H1 (cell line): ENCODE results near the gene PTCHD4. TPM values are rescaled to one million over a fixed set of nuclear protein-coding genes. Genes with fewer than 3 reads are reported as not detected.

Source experiments
- CTCF ChIA-PET: fragments of 300-600 bp; sonication (Branson Sonifier 250); formaldehyde crosslinking; loops from one replicate; lab custom pipeline; 2021; ENCODE audit not compliant: partially characterized antibody; lab: Charles Lee
- POLR2A ChIA-PET: fragments of 300-600 bp; sonication (Branson Sonifier 250); formaldehyde crosslinking; loops from one replicate; lab custom pipeline; 2021; ENCODE audit warnings: inconsistent platforms; ENCODE audit not compliant: partially characterized antibody; lab: Charles Lee
- DNase-seq, 2 experiments: peaks; one replicate each; pipeline versions ENCODE4 v3.0.0 to v3.0.0-alpha.2; 2010 to 2022; ENCODE audit warnings: low spot score in 2 of 2, low read depth in 1 of 2, mixed read lengths in 1 of 2
- FAIRE-seq: peaks from 2 replicates; lab custom pipeline; 2011; peaks lifted over from hg19 to GRCh38; lab: Jason Lieb, UNC
- H2AFZ ChIP-seq: 2 replicates; pipeline ENCODE4 v1.8.1; 2012; ENCODE audit warnings: low read length, inconsistent platforms
- H2AK5ac ChIP-seq: 2 replicates; pipeline ENCODE4 v1.6.1; 2013; ENCODE audit warnings: low read depth, low read length
- H2BK120ac ChIP-seq: replicated peaks from 2 replicates; pipeline ENCODE3; 2013; ENCODE audit warnings: low read depth, low read length, inconsistent platforms
- H2BK12ac ChIP-seq: 2 replicates; pipeline ENCODE4 v1.6.1; 2013; ENCODE audit warnings: low read depth, low read length
- H2BK15ac ChIP-seq: 2 replicates; pipeline ENCODE4 v1.6.1; 2013; ENCODE audit warnings: low read length
- H2BK20ac ChIP-seq: 2 replicates; pipeline ENCODE4 v1.6.1; 2013; ENCODE audit warnings: low read length
- H2BK5ac ChIP-seq: 2 replicates; pipeline ENCODE4 v1.6.1; 2013; ENCODE audit warnings: low read depth, low read length
- H3K14ac ChIP-seq: 2 replicates; pipeline ENCODE4 v1.6.1; 2013; ENCODE audit warnings: inconsistent platforms; ENCODE audit not compliant: insufficient read length
- H3K18ac ChIP-seq: 2 replicates; pipeline ENCODE4 v1.6.1; 2013; ENCODE audit warnings: low read length; ENCODE audit errors: extremely low read depth
- H3K23ac ChIP-seq: 2 replicates; pipeline ENCODE4 v1.6.1; 2013; ENCODE audit warnings: inconsistent platforms; ENCODE audit not compliant: insufficient read length
- H3K23me2 ChIP-seq: 2 replicates; pipeline ENCODE4 v1.6.1; 2013; ENCODE audit warnings: low read depth, low read length
- H3K27ac ChIP-seq: 2 replicates; pipeline ENCODE4 v1.6.1; 2011; ENCODE audit warnings: low read depth, low read length, inconsistent platforms
- H3K27me3 ChIP-seq, 4 experiments: replicated peaks in 1 of 4; 1 replicate in 1 of 4; 2 replicates in 3 of 4; pipeline versions ENCODE4 v1.6.1 to v1.8.1; 2011 to 2013; ENCODE audit warnings: low read length in 3 of 4, mild to moderate bottlenecking in 3 of 4, inconsistent platforms in 2 of 4, mixed read lengths in 2 of 4, moderate library complexity in 1 of 4; ENCODE audit not compliant: control insufficient read depth in 3 of 4, insufficient read depth in 3 of 4; ENCODE audit errors: extremely low read depth in 1 of 4
- H3K36me3 ChIP-seq, 4 experiments: 2 replicates each; pipeline versions ENCODE4 v1.6.1 to v1.8.1; 2011 to 2013; ENCODE audit warnings: mild to moderate bottlenecking in 4 of 4, low read length in 3 of 4, moderate library complexity in 2 of 4, control low read depth in 1 of 4, inconsistent platforms in 1 of 4; ENCODE audit not compliant: insufficient read depth in 4 of 4, control insufficient read depth in 2 of 4
- H3K4ac ChIP-seq: replicated peaks from 2 replicates; pipeline ENCODE3; 2013; ENCODE audit warnings: low read length, low read depth, mixed read lengths, inconsistent platforms; ENCODE audit not compliant: insufficient read length
- H3K4me1 ChIP-seq, 4 experiments: replicated peaks in 1 of 4; 1 replicate in 1 of 4; 2 replicates in 3 of 4; pipeline versions ENCODE4 v1.6.1 to v1.8.1; 2011 to 2013; ENCODE audit warnings: low read length in 3 of 4, inconsistent platforms in 2 of 4, mixed read lengths in 1 of 4; ENCODE audit not compliant: insufficient read depth in 4 of 4, control insufficient read depth in 3 of 4
- H3K4me2 ChIP-seq, 2 experiments: 2 replicates each; pipeline versions ENCODE4 v1.6.1 to v1.8.1; 2011 to 2013; ENCODE audit warnings: low read depth in 2 of 2, low read length in 2 of 2, control low read depth in 1 of 2, inconsistent platforms in 1 of 2, mild to moderate bottlenecking in 1 of 2; ENCODE audit not compliant: insufficient read depth in 1 of 2
- H3K4me3 ChIP-seq, 4 experiments: fragments of 200-600, 300-600 bp in 1 of 4; sonication (generic), shearing (Covaris generic), sonication (Bioruptor Twin) in 1 of 4; 2 replicates each; pipeline versions ENCODE4 v1.5.1 to v1.8.1; 2011 to 2016; ENCODE audit warnings: low read length in 4 of 4, low read depth in 3 of 4, control low read depth in 2 of 4, inconsistent platforms in 2 of 4, mild to moderate bottlenecking in 2 of 4, mixed read lengths in 1 of 4, moderate library complexity in 1 of 4; ENCODE audit not compliant: insufficient read depth in 2 of 4; ENCODE audit errors: extremely low read depth in 1 of 4
- H3K56ac ChIP-seq: replicated peaks from 2 replicates; pipeline ENCODE3; 2013; ENCODE audit warnings: low read depth, mild to moderate bottlenecking, mixed read lengths, low read length, inconsistent platforms; ENCODE audit not compliant: insufficient read length
- H3K79me1 ChIP-seq: 2 replicates; pipeline ENCODE4 v1.6.1; 2013; ENCODE audit warnings: low read depth, low read length, control low read depth
- H3K79me2 ChIP-seq, 2 experiments: 2 replicates each; pipeline versions ENCODE4 v1.6.1 to v1.8.1; 2012 to 2013; ENCODE audit warnings: low read length in 2 of 2, mild to moderate bottlenecking in 2 of 2, inconsistent platforms in 1 of 2; ENCODE audit not compliant: insufficient read depth in 2 of 2, control insufficient read depth in 1 of 2
- H3K9ac ChIP-seq, 4 experiments: replicated peaks in 1 of 4; 1 replicate in 1 of 4; 2 replicates in 3 of 4; pipeline versions ENCODE4 v1.6.1 to v1.8.1; 2011 to 2013; ENCODE audit warnings: low read depth in 3 of 4, low read length in 3 of 4, control low read depth in 2 of 4, mild to moderate bottlenecking in 2 of 4, moderate library complexity in 2 of 4, inconsistent platforms in 1 of 4; ENCODE audit errors: extremely low read depth in 1 of 4
- H3K9me3 ChIP-seq, 2 experiments: 2 replicates each; pipeline versions ENCODE4 v1.6.1 to v1.8.1; 2012 to 2013; ENCODE audit warnings: mild to moderate bottlenecking in 2 of 2, moderate library complexity in 2 of 2, control low read depth in 1 of 2, inconsistent platforms in 1 of 2, low read depth in 1 of 2, low read length in 1 of 2, mixed read lengths in 1 of 2; ENCODE audit not compliant: insufficient read depth in 2 of 2
- H4K20me1 ChIP-seq, 2 experiments: replicated peaks in 1 of 2; 2 replicates each; pipeline versions ENCODE3 to v1.8.1; 2011 to 2013; ENCODE audit warnings: inconsistent platforms in 2 of 2, low read length in 2 of 2, mild to moderate bottlenecking in 1 of 2; ENCODE audit not compliant: insufficient read depth in 2 of 2, control insufficient read depth in 1 of 2
- H4K5ac ChIP-seq: 2 replicates; pipeline ENCODE4 v1.6.1; 2013; ENCODE audit warnings: low read length, low read depth, mixed read lengths, inconsistent platforms; ENCODE audit not compliant: insufficient read length
- H4K8ac ChIP-seq: 2 replicates; pipeline ENCODE4 v1.8.0; 2013; ENCODE audit warnings: mild to moderate bottlenecking, moderate library complexity, low read length, inconsistent platforms; ENCODE audit not compliant: insufficient read depth; ENCODE audit errors: extremely low read depth
- H4K91ac ChIP-seq: replicated peaks from 2 replicates; pipeline ENCODE3; 2013; ENCODE audit warnings: low read length, mixed read lengths, inconsistent platforms; ENCODE audit not compliant: insufficient read length
- ATF2 ChIP-seq: IDR thresholded peaks from 2 replicates; pipeline ENCODE4 v1.6.1; 2012; ENCODE audit warnings: low read length, inconsistent platforms
- EP300 ChIP-seq, 2 experiments: IDR thresholded peaks; 1 replicate in 1 of 2; 2 replicates in 1 of 2; pipeline ENCODE4 v1.6.1; 2011 to 2012; ENCODE audit warnings: low read depth in 2 of 2, low read length in 2 of 2, mild to moderate bottlenecking in 2 of 2, borderline replicate concordance in 1 of 2, inconsistent platforms in 1 of 2, moderate library complexity in 1 of 2
- POLR2AphosphoS5 ChIP-seq: IDR thresholded peaks from 2 replicates; pipeline ENCODE4 v1.6.1; 2011; ENCODE audit warnings: low read depth, low read length
- WGBS, 2 experiments: shearing (Covaris generic) in 1 of 2; methylation state at CpG; one replicate each; pipeline versions ENCODE4 v1.1.6 to v1.1.7; 2013 to 2015; ENCODE audit warnings: low lambda C conversion rate in 2 of 2, mixed read lengths in 2 of 2, inconsistent platforms in 1 of 2, low coverage in 1 of 2, missing lambda C conversion rate in 1 of 2; ENCODE audit not compliant: insufficient replicate concordance in 2 of 2, insufficient coverage in 1 of 2, insufficient read length in 1 of 2; ENCODE audit errors: extremely low coverage in 1 of 2, missing lambda C conversion rate in 1 of 2; 5-methylcytosine and 5-hydroxymethylcytosine counted together
- polyA plus RNA-seq, 7 experiments: library from polyadenylated mRNA; depleted of rRNA in 3 of 7; stranded (reverse) in 5 of 7; unstranded in 2 of 7; fragments of >200 nt in 5 of 7; fragments of 200-250 nt in 2 of 7; gene quantifications; 1 replicate in 5 of 7; 2 replicates in 1 of 7; 4 replicates in 1 of 7; pipeline versions ENCODE4 v1.2.1 to v1.2.3, GENCODE V29; 2011 to 2013; ENCODE audit warnings: missing spikeins in 2 of 7, mixed read lengths in 2 of 7
- total RNA-seq: library from RNA; stranded (reverse); fragmentation: NEBNext Ultra II Directional; extraction: Animal tissue kit (Norgen Biotek cat#: 25700); gene quantifications from 2 replicates; pipeline ENCODE4 v1.2.1, GENCODE V29; 2021

PTCHD4 gene
- total and polyA plus RNA-seq, 2 of the 8 experiments (the other 6 are each of a cell fraction or from before 2014, with no cell fraction given) = 0.17 to 0.37 TPM

GRCh38 chr6:48109944-48110343, 1.1 kb downstream of the PTCHD4 start:
- H2AFZ ChIP-seq = no peak overlapping the region
- H3K27ac ChIP-seq = peak overlapping the region; percentile 45; the same call in 1 of the 2 replicates
- TF ChIP-seq ATF2 (no peak), POLR2AphosphoS5 (no peak), EP300 (IDR thresholded peaks at IDR 0.05; ENCODE audit: borderline replicate concordance in 1 of 2, low read depth in 2 of 2, low read length in 2 of 2) (no peak)

More at GRCh38 chr6:48109944-48110343, 1.1 kb downstream of the PTCHD4 start:
- DNase-seq = no peak
- H4K91ac ChIP-seq = no peak overlapping the region
- POLR2A ChIA-PET = interaction anchor here (0.6 kb wide), 1 partner anchor 138 kb away, joined by 3 read pairs; no protein-coding TSS in a partner anchor
- H2BK120ac ChIP-seq = no peak overlapping the region
- H3K79me1 ChIP-seq = no peaks in the 10 kb centered on the region
- H3K9me3 ChIP-seq = no peaks in the 10 kb centered on the region
- no peak overlapping the region for H2BK12ac ChIP-seq
- H3K23ac ChIP-seq = no peak overlapping the region
- H4K8ac ChIP-seq = no peak overlapping the region
- no peaks in the 10 kb centered on the region for H3K36me3 ChIP-seq
- 36% methylated on average over 3 of the region's 3 CpGs; no CpG with 5 or more reads in 1 of the 2 experiments for WGBS, 2 experiments
- H3K79me2 ChIP-seq = peaks cover 0 to 30% of the 10 kb centered on the region in 2 experiments; a peak in 2 of 4 replicates
- CTCF ChIA-PET = no interaction called here
- no peak overlapping the region; a peak in 1 of 7 replicates for H3K9ac ChIP-seq
- H3K23me2 ChIP-seq = no peaks in the 10 kb centered on the region
- H3K4me3 ChIP-seq = peak overlapping the region; percentile 16 to 63 (median 34)
- H3K4ac ChIP-seq = no peak overlapping the region
- H4K20me1 ChIP-seq = no peaks in the 10 kb centered on the region
- H2BK15ac ChIP-seq = no peak overlapping the region
- no peak overlapping the region for H3K14ac ChIP-seq
- H3K56ac ChIP-seq = peak overlapping the region; percentile 79
- H3K18ac ChIP-seq = peak overlapping the region; percentile 1; the same call in 1 of the 2 replicates
- H4K5ac ChIP-seq = peak overlapping the region; percentile 71
- peak overlapping the region; percentile 54 for H3K4me2 ChIP-seq
- H2AK5ac ChIP-seq = no peak overlapping the region
- peak; percentile 13 for FAIRE-seq
- peaks cover 0 to 8% (median 1%) of the 10 kb centered on the region in 4 experiments; a peak in 2 of 7 replicates for H3K4me1 ChIP-seq
- no peak overlapping the region; the same call in 1 of the 2 replicates for H2BK5ac ChIP-seq
- H2BK20ac ChIP-seq = no peak overlapping the region
- no peaks in the 10 kb centered on the region for H3K27me3 ChIP-seq
